Liver (tissue), 9 donors: ENCODE results near the gene DCDC2C. TPM values are rescaled to one million over a fixed set of nuclear protein-coding genes. Genes with fewer than 3 reads are reported as not detected.

Experiments
- DNase-seq: peaks from one replicate; pipeline ENCODE4 v3.0.0-alpha.2; 2017; ENCODE audit warnings: low spot score
- H3K27ac ChIP-seq, 2 donors: one replicate each; pipeline ENCODE4 v1.7.0; 2013; ENCODE audit warnings: inconsistent platforms in 2 of 2, low read length in 2 of 2, control low read depth in 1 of 2, low read depth in 1 of 2, mild to moderate bottlenecking in 1 of 2
- H3K27me3 ChIP-seq, 4 donors: one replicate each; pipeline versions ENCODE4 v1.6.1 to v1.7.0; 2013; ENCODE audit warnings: low read length in 3 of 4, inconsistent platforms in 1 of 4, mild to moderate bottlenecking in 1 of 4, moderate library complexity in 1 of 4; ENCODE audit not compliant: control insufficient read depth in 4 of 4, insufficient read depth in 4 of 4
- H3K36me3 ChIP-seq, 4 donors: one replicate each; pipeline versions ENCODE4 v1.6.1 to v1.7.0; 2013; ENCODE audit warnings: low read length in 3 of 4, mild to moderate bottlenecking in 3 of 4, low read depth in 1 of 4, moderate library complexity in 1 of 4; ENCODE audit not compliant: control insufficient read depth in 4 of 4, insufficient read depth in 3 of 4
- H3K4me1 ChIP-seq, 4 donors: one replicate each; pipeline versions ENCODE4 v1.6.1 to v1.7.0; 2013; ENCODE audit warnings: low read length in 3 of 4, mild to moderate bottlenecking in 3 of 4, moderate library complexity in 1 of 4; ENCODE audit not compliant: control insufficient read depth in 4 of 4, insufficient read depth in 4 of 4
- H3K4me3 ChIP-seq, 3 donors: one replicate each; pipeline versions ENCODE4 v1.6.1 to v1.7.0; 2013; ENCODE audit warnings: low read length in 3 of 3, control low read depth in 1 of 3, low read depth in 1 of 3, mild to moderate bottlenecking in 1 of 3
- H3K9ac ChIP-seq, 2 donors: one replicate each; pipeline ENCODE4 v1.7.0; 2013; ENCODE audit warnings: low read length in 2 of 2, mild to moderate bottlenecking in 2 of 2, moderate library complexity in 2 of 2, control low read depth in 1 of 2, low read depth in 1 of 2
- H3K9me3 ChIP-seq, 4 donors: one replicate each; pipeline versions ENCODE4 v1.6.1 to v1.7.0; 2013; ENCODE audit warnings: low read length in 3 of 4; ENCODE audit not compliant: control insufficient read depth in 4 of 4
- EGR1 ChIP-seq, 2 donors: IDR thresholded peaks; 2 replicates each; pipeline ENCODE4 v1.6.1; 2016 to 2018; ENCODE audit warnings: antibody characterized with exemption in 2 of 2, low read depth in 2 of 2
- FOXA1 ChIP-seq: IDR thresholded peaks from 2 replicates; pipeline ENCODE4 v1.6.1; 2016; ENCODE audit warnings: antibody characterized with exemption
- FOXA2 ChIP-seq: IDR thresholded peaks from 2 replicates; pipeline ENCODE4 v1.6.1; 2016; ENCODE audit warnings: antibody characterized with exemption
- GABPA ChIP-seq, 2 donors: IDR thresholded peaks in 1 of 2; conservative IDR thresholded peaks in 1 of 2; 2 replicates each; pipeline ENCODE4 v1.6.1; 2016; ENCODE audit warnings: antibody characterized with exemption in 2 of 2, mild to moderate bottlenecking in 1 of 2, moderate library complexity in 1 of 2
- HNF4A ChIP-seq, 2 donors: conservative IDR thresholded peaks; 2 replicates each; pipeline ENCODE4 v1.6.1; 2016; ENCODE audit warnings: antibody characterized with exemption in 2 of 2, mild to moderate bottlenecking in 2 of 2
- HNF4G ChIP-seq: IDR thresholded peaks from 2 replicates; pipeline ENCODE4 v1.6.1; 2016; ENCODE audit warnings: antibody characterized with exemption
- JUND ChIP-seq, 2 donors: IDR thresholded peaks; 2 replicates each; pipeline ENCODE4 v1.6.1; 2016; ENCODE audit warnings: antibody characterized with exemption in 2 of 2
- NR2F2 ChIP-seq: IDR thresholded peaks from 2 replicates; pipeline ENCODE4 v1.6.1; 2016; ENCODE audit warnings: antibody characterized with exemption
- RAD21 ChIP-seq, 2 donors: IDR thresholded peaks; 2 replicates each; pipeline ENCODE4 v1.6.1; 2016; ENCODE audit warnings: antibody characterized with exemption in 2 of 2, mild to moderate bottlenecking in 2 of 2
- SP1 ChIP-seq: IDR thresholded peaks from 2 replicates; pipeline ENCODE4 v1.6.1; 2018; ENCODE audit warnings: antibody characterized with exemption, mild to moderate bottlenecking
- TAF1 ChIP-seq: conservative IDR thresholded peaks from 2 replicates; pipeline ENCODE4 v1.6.1; 2016; ENCODE audit warnings: antibody characterized with exemption, mild to moderate bottlenecking
- YY1 ChIP-seq: IDR thresholded peaks from 2 replicates; pipeline ENCODE4 v1.6.1; 2016; ENCODE audit warnings: antibody characterized with exemption, mild to moderate bottlenecking
- WGBS: extraction: QIAGEN DNeasy Blood & Tissue Kit; methylation state at CpG from one replicate; pipeline ENCODE4 v1.1.7; 2013; 5-methylcytosine and 5-hydroxymethylcytosine counted together
- polyA plus RNA-seq, 2 donors: library from polyadenylated mRNA; stranded (reverse) in 1 of 2; unstranded in 1 of 2; fragments of 200-250 nt in 1 of 2; fragments of >200 nt in 1 of 2; fragmentation: Nextera tagmentation in 1 of 2; extraction: Ambion mirVana in 1 of 2; gene quantifications; one replicate each; pipeline versions ENCODE4 v1.2.1 to v1.2.3, GENCODE V29; 2013 to 2015
- total RNA-seq, 2 donors: library from RNA; depleted of rRNA; stranded (reverse); fragments of >200 nt; gene quantifications; one replicate each; pipeline ENCODE4 v1.2.3, GENCODE V29; 2014
- TF ChIP-seq, protein P1 (sequence below): IDR thresholded peaks from 2 replicates; pipeline ENCODE4 v1.6.1; 2016; ENCODE audit warnings: antibody characterized with exemption
- TF ChIP-seq, protein P2 (sequence below): IDR thresholded peaks from 2 replicates; pipeline ENCODE4 v1.6.1; 2016; ENCODE audit warnings: antibody characterized with exemption, mild to moderate bottlenecking
- TF ChIP-seq, protein P3 (sequence below): IDR thresholded peaks from 2 replicates; pipeline ENCODE4 v1.6.1; 2016; ENCODE audit warnings: antibody characterized with exemption
- TF ChIP-seq, protein P4 (sequence below): IDR thresholded peaks from 2 replicates; pipeline ENCODE4 v1.6.1; 2016; ENCODE audit warnings: antibody characterized with exemption
- TF ChIP-seq, protein P5 (sequence below): fragments of 150-350 bp; IDR thresholded peaks from 2 replicates; pipeline ENCODE4 v1.5.1; 2017; ENCODE audit warnings: improper control_type of control experiment, low read depth, low read length; ENCODE audit not compliant: missing input control
- donor health status: healthy.
- donor health status: healthy.
- donor health status: healthy.
- donor health status: healthy.
- donor health status: healthy.

DCDC2C gene
- total and polyA plus RNA-seq, 4 donors = not detected

DNA sequence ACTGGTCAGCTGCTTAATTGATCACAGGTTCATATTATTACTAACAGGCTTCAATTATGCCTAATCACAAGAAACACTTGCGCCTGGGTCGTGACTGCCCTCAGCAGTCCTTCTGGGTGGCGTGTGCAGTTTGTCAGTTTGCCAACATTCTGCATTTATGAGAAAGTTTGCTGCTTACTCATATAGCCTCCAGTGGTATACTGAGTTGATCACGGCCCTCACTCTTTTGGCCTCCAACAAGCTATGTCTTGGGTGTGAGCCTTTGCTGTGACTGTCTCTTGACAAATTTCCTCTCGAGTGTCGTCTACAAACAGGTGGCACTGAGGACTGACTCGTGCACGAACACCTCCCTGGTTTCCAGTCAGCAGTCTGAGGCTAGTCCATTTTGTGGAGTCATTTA lies 27.3 kb downstream of the DCDC2C start:
- H3K4me1 ChIP-seq = peaks cover 0 to 4% (median 0%) of the 10 kb centered on the region in 4 donors
- H3K27me3 ChIP-seq = peaks cover 0 to 3% (median 0%) of the 10 kb centered on the region in 4 donors
- H3K36me3 ChIP-seq = no peaks in the 10 kb centered on the region
- TF ChIP-seq, protein P1, sequence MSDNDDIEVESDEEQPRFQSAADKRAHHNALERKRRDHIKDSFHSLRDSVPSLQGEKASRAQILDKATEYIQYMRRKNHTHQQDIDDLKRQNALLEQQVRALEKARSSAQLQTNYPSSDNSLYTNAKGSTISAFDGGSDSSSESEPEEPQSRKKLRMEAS = no peak
- TF ChIP-seq FOXA2 (no peak), RAD21 (IDR thresholded peaks at IDR 0.05) (no peak), NR2F2 (no peak), EGR1 (IDR thresholded peaks at IDR 0.05; ENCODE audit: low read depth in 2 of 2) (no peak)
- TF ChIP-seq, protein P2, sequence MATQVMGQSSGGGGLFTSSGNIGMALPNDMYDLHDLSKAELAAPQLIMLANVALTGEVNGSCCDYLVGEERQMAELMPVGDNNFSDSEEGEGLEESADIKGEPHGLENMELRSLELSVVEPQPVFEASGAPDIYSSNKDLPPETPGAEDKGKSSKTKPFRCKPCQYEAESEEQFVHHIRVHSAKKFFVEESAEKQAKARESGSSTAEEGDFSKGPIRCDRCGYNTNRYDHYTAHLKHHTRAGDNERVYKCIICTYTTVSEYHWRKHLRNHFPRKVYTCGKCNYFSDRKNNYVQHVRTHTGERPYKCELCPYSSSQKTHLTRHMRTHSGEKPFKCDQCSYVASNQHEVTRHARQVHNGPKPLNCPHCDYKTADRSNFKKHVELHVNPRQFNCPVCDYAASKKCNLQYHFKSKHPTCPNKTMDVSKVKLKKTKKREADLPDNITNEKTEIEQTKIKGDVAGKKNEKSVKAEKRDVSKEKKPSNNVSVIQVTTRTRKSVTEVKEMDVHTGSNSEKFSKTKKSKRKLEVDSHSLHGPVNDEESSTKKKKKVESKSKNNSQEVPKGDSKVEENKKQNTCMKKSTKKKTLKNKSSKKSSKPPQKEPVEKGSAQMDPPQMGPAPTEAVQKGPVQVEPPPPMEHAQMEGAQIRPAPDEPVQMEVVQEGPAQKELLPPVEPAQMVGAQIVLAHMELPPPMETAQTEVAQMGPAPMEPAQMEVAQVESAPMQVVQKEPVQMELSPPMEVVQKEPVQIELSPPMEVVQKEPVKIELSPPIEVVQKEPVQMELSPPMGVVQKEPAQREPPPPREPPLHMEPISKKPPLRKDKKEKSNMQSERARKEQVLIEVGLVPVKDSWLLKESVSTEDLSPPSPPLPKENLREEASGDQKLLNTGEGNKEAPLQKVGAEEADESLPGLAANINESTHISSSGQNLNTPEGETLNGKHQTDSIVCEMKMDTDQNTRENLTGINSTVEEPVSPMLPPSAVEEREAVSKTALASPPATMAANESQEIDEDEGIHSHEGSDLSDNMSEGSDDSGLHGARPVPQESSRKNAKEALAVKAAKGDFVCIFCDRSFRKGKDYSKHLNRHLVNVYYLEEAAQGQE = no peak
- TF ChIP-seq, protein P3, sequence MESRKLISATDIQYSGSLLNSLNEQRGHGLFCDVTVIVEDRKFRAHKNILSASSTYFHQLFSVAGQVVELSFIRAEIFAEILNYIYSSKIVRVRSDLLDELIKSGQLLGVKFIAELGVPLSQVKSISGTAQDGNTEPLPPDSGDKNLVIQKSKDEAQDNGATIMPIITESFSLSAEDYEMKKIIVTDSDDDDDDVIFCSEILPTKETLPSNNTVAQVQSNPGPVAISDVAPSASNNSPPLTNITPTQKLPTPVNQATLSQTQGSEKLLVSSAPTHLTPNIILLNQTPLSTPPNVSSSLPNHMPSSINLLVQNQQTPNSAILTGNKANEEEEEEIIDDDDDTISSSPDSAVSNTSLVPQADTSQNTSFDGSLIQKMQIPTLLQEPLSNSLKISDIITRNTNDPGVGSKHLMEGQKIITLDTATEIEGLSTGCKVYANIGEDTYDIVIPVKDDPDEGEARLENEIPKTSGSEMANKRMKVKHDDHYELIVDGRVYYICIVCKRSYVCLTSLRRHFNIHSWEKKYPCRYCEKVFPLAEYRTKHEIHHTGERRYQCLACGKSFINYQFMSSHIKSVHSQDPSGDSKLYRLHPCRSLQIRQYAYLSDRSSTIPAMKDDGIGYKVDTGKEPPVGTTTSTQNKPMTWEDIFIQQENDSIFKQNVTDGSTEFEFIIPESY = no peak
- H3K9ac ChIP-seq = no peak overlapping the region
- no peak overlapping the region for H3K27ac ChIP-seq
- DNase-seq = no peak
- H3K9me3 ChIP-seq = no peaks in the 10 kb centered on the region
- WGBS = 87% methylated on average over 8 of the region's 8 CpGs
- H3K4me3 ChIP-seq = no peak overlapping the region

DNA sequence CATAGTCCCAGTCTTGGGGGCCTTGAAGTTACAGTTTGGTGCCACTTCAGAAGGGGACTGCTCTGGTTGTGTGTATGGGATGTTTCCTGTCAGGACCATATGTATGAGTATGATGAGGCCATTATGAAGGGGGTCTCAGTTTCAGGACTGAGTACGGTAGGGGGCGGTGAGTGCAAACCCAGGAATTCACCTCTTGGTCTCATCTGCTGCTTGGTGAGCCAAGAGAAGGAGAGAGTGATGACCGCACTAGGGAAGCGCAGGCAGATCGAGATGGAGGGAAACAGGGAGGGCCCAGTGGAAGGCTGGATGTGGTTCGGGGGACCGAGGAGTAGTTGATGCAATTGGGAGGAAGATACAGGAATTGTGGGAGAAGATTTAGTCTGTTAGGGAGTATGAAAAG lies 28.5 kb downstream of the DCDC2C start:
- DNase-seq = no peak
- WGBS = 89% methylated on average over 7 of the region's 7 CpGs

More for the DNA sequence above, 28.5 kb downstream of the DCDC2C start:
- Histone ChIP-seq H3K36me3 (no peaks in the 10 kb centered on the region), H3K9ac (no peak overlapping the region), H3K27ac (no peak overlapping the region), H3K4me3 (no peak overlapping the region), H3K4me1 (peaks cover 0 to 4% (median 0%) of the 10 kb centered on the region in 4 donors), H3K9me3 (no peaks in the 10 kb centered on the region), H3K27me3 (no peaks in the 10 kb centered on the region)
- TF ChIP-seq YY1 (no peak), JUND (IDR thresholded peaks at IDR 0.05) (no peak), EGR1 (IDR thresholded peaks at IDR 0.05; ENCODE audit: low read depth in 2 of 2) (no peak), HNF4G (no peak), RAD21 (IDR thresholded peaks at IDR 0.05) (no peak), SP1 (no peak), FOXA1 (no peak), HNF4A (conservative IDR thresholded peaks at IDR 0.05) (no peak), GABPA (IDR thresholded peaks at IDR 0.05 in 1 of 2, conservative IDR thresholded peaks at IDR 0.05 in 1 of 2) (no peak), NR2F2 (no peak), TAF1 (no peak)
- TF ChIP-seq, protein P4, sequence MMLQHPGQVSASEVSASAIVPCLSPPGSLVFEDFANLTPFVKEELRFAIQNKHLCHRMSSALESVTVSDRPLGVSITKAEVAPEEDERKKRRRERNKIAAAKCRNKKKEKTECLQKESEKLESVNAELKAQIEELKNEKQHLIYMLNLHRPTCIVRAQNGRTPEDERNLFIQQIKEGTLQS = no peak
- TF ChIP-seq, protein P2 = no peak
- TF ChIP-seq, protein P3 = no peak
- TF ChIP-seq, protein P1 = no peak
- TF ChIP-seq, protein P5, sequence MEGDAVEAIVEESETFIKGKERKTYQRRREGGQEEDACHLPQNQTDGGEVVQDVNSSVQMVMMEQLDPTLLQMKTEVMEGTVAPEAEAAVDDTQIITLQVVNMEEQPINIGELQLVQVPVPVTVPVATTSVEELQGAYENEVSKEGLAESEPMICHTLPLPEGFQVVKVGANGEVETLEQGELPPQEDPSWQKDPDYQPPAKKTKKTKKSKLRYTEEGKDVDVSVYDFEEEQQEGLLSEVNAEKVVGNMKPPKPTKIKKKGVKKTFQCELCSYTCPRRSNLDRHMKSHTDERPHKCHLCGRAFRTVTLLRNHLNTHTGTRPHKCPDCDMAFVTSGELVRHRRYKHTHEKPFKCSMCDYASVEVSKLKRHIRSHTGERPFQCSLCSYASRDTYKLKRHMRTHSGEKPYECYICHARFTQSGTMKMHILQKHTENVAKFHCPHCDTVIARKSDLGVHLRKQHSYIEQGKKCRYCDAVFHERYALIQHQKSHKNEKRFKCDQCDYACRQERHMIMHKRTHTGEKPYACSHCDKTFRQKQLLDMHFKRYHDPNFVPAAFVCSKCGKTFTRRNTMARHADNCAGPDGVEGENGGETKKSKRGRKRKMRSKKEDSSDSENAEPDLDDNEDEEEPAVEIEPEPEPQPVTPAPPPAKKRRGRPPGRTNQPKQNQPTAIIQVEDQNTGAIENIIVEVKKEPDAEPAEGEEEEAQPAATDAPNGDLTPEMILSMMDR = no peak
